ENCODE data around the gene TDRD12. TPM values are rescaled to one million over a fixed set of nuclear protein-coding genes. Genes with fewer than 3 reads are reported as not detected.
"Not testable (repeated sequence)": the region's sequence is repeated elsewhere in the genome, so short reads cannot be mapped to it uniquely, and the experiment has no call there.

TDRD12 gene
- total and polyA plus RNA-seq, 11 donors: 0.06 to 0.63 (median 0.23) TPM; not detected in 5

GRCh38 chr19:32700129-32700528 is 19.4 kb upstream of the TDRD12 start:
- peaks cover 0 to 59% (median 20%) of the 10 kb centered on the region in 9 donors for H3K36me3 ChIP-seq
- ATAC-seq: not testable (repeated sequence)
- 86 to 98% (median 96%) methylated on average over 7 of the region's 7 CpGs for WGBS, 4 donors

DNA sequence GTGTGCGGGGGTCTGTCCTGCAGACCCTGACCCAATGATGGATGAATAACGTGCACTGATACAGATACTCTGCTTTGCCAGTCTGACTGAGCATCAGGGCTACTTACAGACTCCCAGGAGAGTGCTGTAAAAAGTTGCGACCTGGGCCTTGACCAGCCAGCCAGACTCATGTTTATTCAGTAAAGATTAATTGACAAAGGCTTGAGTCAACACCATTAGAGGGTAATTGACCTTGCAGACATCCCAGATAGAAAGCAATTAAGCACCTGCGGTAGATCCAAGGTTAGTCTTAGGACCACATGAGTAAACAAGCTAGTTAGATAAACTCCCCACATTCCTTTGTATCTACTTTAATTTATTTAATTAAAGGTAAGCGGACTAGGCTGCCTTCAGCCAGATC is 17.6 kb upstream of the TDRD12 start:
- ATAC-seq (no peak), DNase-seq (no peak)
- intact Hi-C loops (cut with DNase I): no loop called here
- Histone ChIP-seq H3K36me3 (peaks cover 0 to 64% (median 25%) of the 10 kb centered on the region in 9 donors), H3K27ac (no peak overlapping the region), H3K4me3 (no peak overlapping the region), H3K27me3 (no peaks in the 10 kb centered on the region), H3K4me1 (peaks cover 0 to 4% (median 0%) of the 10 kb centered on the region in 12 donors), H3K9me3 (peaks cover 0 to 36% (median 19%) of the 10 kb centered on the region in 12 donors)
- 80 to 87% (median 83%) methylated on average over 5 of the region's 5 CpGs for WGBS, 4 donors
- no peak for TF ChIP-seq CTCF (IDR thresholded peaks at IDR 0.05)
- TF ChIP-seq POLR2A (IDR thresholded peaks at IDR 0.05): no peak

More at GRCh38 chr19:32700129-32700528, 19.4 kb upstream of the TDRD12 start:
- H3K4me1 ChIP-seq: peaks cover 0 to 23% (median 13%) of the 10 kb centered on the region in 12 donors
- H3K27ac ChIP-seq; intact Hi-C loops (cut with DNase I); H3K4me3 ChIP-seq; DNase-seq; H3K27me3 ChIP-seq: not testable (repeated sequence)
- H3K9me3 ChIP-seq: peaks cover 0 to 36% (median 19%) of the 10 kb centered on the region in 12 donors

- DNase-seq; ATAC-seq; H3K4me1 ChIP-seq; intact Hi-C loops (cut with DNase I); H3K4me3 ChIP-seq; H3K27me3 ChIP-seq; H3K27ac ChIP-seq: not testable (repeated sequence)
- Histone ChIP-seq H3K9me3 (peaks cover 0 to 33% (median 19%) of the 10 kb centered on the region in 12 donors), H3K36me3 (peaks cover 0 to 56% (median 17%) of the 10 kb centered on the region in 9 donors)
- WGBS, 4 donors: 92 to 100% (median 95%) methylated on average over 2 of the region's 2 CpGs
Measured at GRCh38 chr19:32704006-32704405, 15.6 kb upstream of the TDRD12 start.

- no peak for DNase-seq
- Histone ChIP-seq H3K27me3 (no peaks in the 10 kb centered on the region), H3K36me3 (peaks cover 0 to 71% (median 47%) of the 10 kb centered on the region in 9 donors), H3K4me3 (no peak overlapping the region), H3K27ac (no peak overlapping the region), H3K4me1 (no peaks in the 10 kb centered on the region), H3K9me3 (peaks cover 0 to 16% (median 11%) of the 10 kb centered on the region in 12 donors)
- TF ChIP-seq POLR2A (IDR thresholded peaks at IDR 0.05): no peak
- TF ChIP-seq CTCF (IDR thresholded peaks at IDR 0.05): no peak
- 78 to 87% (median 82%) methylated on average over 3 of the region's 3 CpGs for WGBS, 4 donors
- ATAC-seq: no peak
- intact Hi-C loops (cut with DNase I): no loop called here
Measured at GRCh38 chr19:32708457-32708856, 11.1 kb upstream of the TDRD12 start.

DNA sequence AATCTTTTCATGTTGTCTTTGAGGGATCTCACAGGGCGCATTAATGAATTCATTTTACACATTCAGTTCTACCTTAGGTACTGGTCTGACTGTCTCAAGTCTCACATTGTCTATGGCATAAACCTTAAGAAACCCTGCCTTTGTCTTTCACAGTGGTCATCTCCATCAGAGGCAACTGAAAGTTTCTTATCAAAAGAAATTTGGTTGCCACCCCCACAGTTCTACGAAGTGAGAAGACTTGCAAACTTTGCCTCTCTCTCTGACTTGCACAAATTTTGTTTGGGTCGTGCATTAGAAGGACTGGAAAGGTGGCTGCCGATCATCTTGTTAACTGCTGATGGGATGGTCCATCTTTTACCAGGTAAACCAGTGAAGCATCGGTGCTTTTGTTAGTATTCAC is 10.5 kb upstream of the TDRD12 start:
- no peak for DNase-seq
- Histone ChIP-seq H3K4me1 (no peaks in the 10 kb centered on the region), H3K27me3 (no peaks in the 10 kb centered on the region), H3K27ac (no peak overlapping the region), H3K9me3 (peaks cover 0 to 10% (median 5%) of the 10 kb centered on the region in 12 donors), H3K4me3 (no peak overlapping the region), H3K36me3 (peaks cover 0 to 74% (median 53%) of the 10 kb centered on the region in 9 donors)
- intact Hi-C loops (cut with DNase I): no loop called here
- no peak for TF ChIP-seq CTCF (IDR thresholded peaks at IDR 0.05)
- no peak for TF ChIP-seq POLR2A (IDR thresholded peaks at IDR 0.05)
- ATAC-seq: no peak
- WGBS, 4 donors: 87 to 95% (median 94%) methylated on average over 5 of the region's 5 CpGs

All from heart left ventricle (tissue), 16 donors.